Fibroblast of the aortic adventitia (primary cell): ENCODE results near the gene AOPEP. TPM values are rescaled to one million over a fixed set of nuclear protein-coding genes. Genes with fewer than 3 reads are reported as not detected.

Experiments used
- DNase-seq: peaks from one replicate; pipeline ENCODE4 v3.0.0-alpha.2; 2010; ENCODE audit warnings: low read depth
- H3K4me3 ChIP-seq: 2 replicates; pipeline ENCODE4 v1.5.1; 2011; ENCODE audit warnings: low read depth, mild to moderate bottlenecking, control low read depth, low read length, moderate library complexity
- CTCF ChIP-seq: IDR thresholded peaks from 2 replicates; pipeline ENCODE4 v1.5.1; 2011; ENCODE audit warnings: mild to moderate bottlenecking, low read length, control low read depth, inconsistent platforms; ENCODE audit not compliant: insufficient read depth
- total RNA-seq: library from RNA; depleted of rRNA; stranded (reverse); fragments of >200 nt; gene quantifications from 2 replicates; pipeline ENCODE4 v1.2.3, GENCODE V29; 2012; ENCODE audit warnings: low replicate concordance

AOPEP gene
- total RNA-seq, 1 donor = 39.7 TPM

- H3K4me3 ChIP-seq = no peak overlapping the region
- no peak for DNase-seq
- TF ChIP-seq CTCF = no peak
Measured at GRCh38 chr9:94881940-94882339, 155.4 kb downstream of the AOPEP start.

- no peak for DNase-seq
- no peak for TF ChIP-seq CTCF
Measured at GRCh38 chr9:94882966-94883641, 156.6 kb downstream of the AOPEP start.

DNA sequence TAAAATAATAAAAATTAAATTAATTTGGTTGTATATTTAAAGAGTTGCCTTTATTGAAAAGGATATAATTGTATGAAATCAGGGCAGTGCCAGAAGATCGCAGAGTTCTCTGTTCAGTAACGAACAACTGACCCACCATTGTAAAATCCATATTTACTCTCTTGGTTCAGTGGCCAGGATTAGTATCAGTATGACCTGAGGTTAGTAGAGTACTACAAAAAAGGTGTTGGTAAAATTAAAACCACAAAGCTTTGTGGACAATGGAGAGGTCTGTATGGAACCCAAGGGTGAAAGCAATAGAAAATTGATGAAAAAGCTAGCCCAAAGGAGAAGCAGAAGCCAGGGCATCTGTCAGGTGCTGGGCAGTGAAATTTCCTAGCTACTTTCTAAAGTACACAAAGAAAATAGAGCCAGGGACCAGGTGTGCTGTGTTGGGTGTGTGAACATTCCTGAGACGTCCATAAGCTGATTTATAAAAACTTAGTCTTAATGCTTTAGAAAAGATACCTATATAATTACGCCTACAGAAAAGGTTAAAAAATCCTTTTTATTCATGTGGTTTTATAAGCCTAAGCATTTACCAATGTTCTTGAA, 159.5 kb downstream of the AOPEP start:
- H3K4me3 ChIP-seq = no peak overlapping the region
- TF ChIP-seq CTCF = no peak
- DNase-seq = no peak

More at GRCh38 chr9:94882966-94883641, 156.6 kb downstream of the AOPEP start:
- no peak overlapping the region for H3K4me3 ChIP-seq

DNA sequence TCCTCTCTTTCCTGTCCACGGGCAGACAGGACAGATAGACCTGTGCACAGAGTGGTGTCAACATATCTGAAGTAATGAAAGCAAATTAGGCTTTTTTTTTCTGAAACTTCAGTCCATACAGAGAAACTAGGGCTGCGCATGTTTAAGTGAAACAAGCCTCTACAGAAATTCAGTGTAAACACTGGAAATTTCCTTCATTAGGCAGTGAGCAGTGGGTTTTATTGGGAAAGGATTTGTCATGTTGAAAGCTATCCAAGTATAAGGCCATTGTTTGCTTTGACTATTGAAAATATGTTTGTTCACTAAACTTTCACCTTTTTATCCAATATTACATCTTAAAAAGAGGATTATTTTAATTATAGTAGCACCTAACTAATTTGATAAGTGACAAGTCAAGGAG, 161.2 kb downstream of the AOPEP start:
- no peak overlapping the region for H3K4me3 ChIP-seq
- no peak for TF ChIP-seq CTCF
- DNase-seq = no peak

DNA sequence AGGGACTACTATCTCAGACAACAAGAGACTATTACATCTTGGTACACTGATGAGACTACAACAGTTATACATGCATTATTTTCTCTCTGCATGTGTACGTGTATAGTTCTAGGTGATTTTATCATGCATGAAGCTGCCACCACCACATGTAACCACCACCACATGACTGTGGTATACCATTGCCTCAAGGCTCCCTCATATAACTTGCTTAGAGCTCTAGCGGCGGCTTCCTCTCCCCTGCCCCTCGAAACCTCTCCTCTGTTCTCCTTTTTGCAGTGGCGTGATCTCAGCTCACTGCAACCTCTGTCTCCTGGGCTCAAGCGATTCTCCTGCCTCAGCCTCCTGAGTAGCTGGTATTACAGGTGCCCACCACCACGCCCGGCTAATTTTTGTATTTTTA, 162.3 kb downstream of the AOPEP start:
- no peak overlapping the region for H3K4me3 ChIP-seq
- no peak for TF ChIP-seq CTCF
- no peak for DNase-seq

- TF ChIP-seq CTCF = no peak
- no peak overlapping the region for H3K4me3 ChIP-seq
- DNase-seq = no peak
Measured at GRCh38 chr9:94889628-94890027, 163.1 kb downstream of the AOPEP start.
